Measurements from ENCODE around the gene SCFD2.
A peak's percentile ranks its signal among the peaks of the same experiment; 100 is the strongest.

The SCFD2 gene

GRCh38 chr4:52910115-52910514, 455.7 kb downstream of the SCFD2 start:
- no peak for DNase-seq

DNA sequence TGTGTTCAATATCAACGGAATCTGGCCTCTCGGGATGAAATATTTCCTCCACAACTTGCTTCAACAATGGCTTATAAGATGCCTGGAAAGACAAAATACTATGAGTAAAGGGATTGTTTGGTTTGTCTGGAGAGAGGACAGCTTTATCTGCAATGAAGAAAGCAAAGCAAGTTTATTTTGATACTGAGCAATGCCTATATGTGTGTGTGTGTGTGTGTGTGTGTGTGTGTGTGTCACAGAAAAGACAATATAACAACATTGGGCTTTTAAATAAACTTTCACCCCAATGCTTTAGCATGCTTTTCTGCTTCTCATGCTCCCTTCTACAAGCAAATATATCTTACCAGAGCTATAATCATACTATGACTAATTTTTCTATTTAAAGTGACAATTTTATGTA, 458.4 kb downstream of the SCFD2 start:
- DNase-seq, result no peak

GRCh38 chr4:52904421-52904820, 461.4 kb downstream of the SCFD2 start:
- no peak for DNase-seq

DNA sequence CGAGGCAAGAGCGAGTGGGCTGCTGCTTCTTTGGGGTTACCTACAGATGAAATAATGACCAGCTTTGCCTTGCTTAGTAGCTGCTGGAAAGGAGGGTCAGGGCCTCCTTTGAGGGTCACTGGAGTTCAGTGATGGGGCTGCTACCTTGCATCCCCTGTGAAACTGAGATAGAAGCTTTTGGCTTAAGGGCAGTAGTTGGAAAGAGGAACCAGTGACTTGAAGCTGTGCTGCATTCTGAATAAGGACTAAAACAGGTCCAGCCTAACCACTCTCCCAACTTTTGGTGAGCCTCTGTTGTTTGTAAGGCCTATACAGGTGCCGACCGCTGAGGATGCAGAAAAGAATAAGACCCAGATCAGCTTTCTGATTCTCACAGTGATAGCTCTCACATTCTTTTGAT, 462.6 kb downstream of the SCFD2 start:
- no peak for DNase-seq

- peak; percentile 41 for DNase-seq
These were observed 471.4 kb downstream of the SCFD2 start for GRCh38 chr4:52894443-52894842.

- DNase-seq, result no peak
These were observed 473.0 kb downstream of the SCFD2 start for GRCh38 chr4:52892880-52893279.

- DNase-seq, result no peak
These were observed 474.1 kb downstream of the SCFD2 start for GRCh38 chr4:52891743-52892142.

GRCh38 chr4:52890521-52890791, 475.4 kb downstream of the SCFD2 start:
- DNase-seq, result no peak

GRCh38 chr4:52889778-52890520, 475.9 kb downstream of the SCFD2 start:
- DNase-seq, result no peak

DNA sequence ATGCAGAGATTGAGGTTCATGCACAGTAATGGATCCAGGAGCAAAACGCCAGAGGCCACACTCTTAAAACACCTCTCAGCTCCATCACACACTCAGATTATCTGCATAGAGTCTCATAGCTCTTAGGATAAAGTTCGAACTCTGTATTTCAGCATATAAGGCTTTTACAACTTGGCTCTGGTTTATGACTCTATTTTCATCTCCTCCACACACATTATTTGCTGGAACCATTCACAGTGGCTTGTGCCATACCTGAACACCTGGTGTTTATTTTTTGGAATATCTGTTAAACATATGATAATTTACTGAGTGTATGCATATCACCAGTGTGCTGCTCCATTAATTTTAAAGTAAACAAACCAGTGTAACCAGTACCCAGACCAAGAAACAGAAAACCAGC, 476.5 kb downstream of the SCFD2 start:
- DNase-seq, result no peak

DNA sequence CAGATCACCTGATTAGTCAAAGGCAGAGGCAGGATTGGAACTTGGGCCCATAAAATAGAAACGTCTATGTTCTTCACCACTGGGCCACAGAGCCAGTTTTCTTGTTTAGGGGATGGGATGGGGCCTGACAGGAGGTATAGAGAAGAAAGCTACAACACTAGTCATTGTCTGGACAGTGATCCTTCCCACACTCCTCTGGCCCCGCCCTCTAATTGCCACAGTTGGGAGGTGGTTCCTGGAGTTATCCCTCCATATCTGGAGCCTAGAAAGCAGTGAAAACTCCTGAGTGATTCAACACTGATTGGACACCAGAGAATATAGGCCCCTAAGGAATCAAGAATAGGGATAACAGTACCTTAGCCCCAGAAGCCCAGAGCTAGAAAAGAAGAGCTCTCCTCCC, 480.9 kb downstream of the SCFD2 start:
- DNase-seq, result no peak

- no peak for DNase-seq
These were observed 481.9 kb downstream of the SCFD2 start for GRCh38 chr4:52883707-52884669.

DNA sequence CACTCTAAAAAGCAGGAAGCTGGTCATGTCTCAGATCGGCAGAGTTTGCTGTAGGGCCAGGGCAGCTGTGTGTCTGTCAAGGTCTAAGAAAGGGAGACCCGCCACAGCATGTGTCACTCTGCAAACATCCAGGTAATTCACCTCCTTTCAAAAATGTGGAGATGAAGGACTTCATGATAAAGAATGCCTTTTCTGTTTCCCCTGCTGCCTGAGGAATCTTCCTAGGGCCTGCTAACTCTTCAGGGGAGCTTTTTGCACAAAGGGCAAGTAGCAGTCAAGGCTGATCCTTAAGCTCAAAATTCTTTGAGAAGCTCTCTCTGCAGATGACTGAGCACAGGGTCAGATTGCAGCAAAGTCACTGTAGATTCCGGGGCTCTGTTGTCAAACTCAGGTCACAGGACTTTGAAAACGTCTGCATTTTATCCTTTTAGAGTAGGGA, 482.7 kb downstream of the SCFD2 start:
- DNase-seq, result no peak

- DNase-seq, result no peak
These were observed 484.9 kb downstream of the SCFD2 start for GRCh38 chr4:52880994-52881393.

- DNase-seq, result no peak
These were observed 486.4 kb downstream of the SCFD2 start for GRCh38 chr4:52879471-52879870.

DNA sequence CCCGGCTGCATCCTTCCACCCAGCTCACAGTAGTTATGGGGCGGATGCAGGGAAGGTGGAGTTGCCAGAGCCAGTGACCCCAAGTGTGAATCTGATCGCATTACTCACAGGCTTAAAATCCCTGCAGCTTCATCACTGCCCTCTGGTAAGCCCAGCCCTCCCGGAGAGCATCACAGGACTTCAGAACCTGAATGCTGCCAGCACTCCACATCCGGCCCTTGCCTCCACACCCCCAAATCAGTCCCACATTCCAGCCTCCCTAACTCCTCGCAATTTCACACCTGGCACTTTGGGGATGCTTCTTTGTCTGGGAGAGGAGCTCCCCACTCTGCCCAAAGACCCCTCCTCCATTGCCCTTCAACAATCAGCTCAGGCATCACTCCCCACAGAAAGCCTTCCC, 488.2 kb downstream of the SCFD2 start:
- no peak for DNase-seq

GRCh38 chr4:52877036-52877435, 488.8 kb downstream of the SCFD2 start:
- peak; percentile 63 for DNase-seq

DNA sequence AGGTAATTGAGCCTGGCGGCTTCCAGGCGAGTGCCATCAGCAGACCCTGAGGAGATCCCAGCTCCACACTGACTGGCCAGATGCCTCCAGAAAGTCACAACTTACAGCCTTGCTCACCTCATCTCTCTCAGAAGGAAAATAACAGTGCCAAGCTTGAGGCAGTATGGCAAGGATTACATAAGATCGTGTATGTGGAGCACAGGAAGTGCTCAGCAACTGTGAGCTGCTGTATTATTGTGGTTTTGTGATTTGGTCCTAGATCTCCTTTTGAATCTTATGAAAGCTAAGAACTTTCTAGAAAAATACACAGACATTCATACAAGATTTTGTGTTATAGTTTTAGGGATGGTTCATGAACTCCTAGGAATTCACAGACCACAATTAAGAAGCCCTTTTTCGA, 489.8 kb downstream of the SCFD2 start:
- DNase-seq, result peak; percentile 15

DNA sequence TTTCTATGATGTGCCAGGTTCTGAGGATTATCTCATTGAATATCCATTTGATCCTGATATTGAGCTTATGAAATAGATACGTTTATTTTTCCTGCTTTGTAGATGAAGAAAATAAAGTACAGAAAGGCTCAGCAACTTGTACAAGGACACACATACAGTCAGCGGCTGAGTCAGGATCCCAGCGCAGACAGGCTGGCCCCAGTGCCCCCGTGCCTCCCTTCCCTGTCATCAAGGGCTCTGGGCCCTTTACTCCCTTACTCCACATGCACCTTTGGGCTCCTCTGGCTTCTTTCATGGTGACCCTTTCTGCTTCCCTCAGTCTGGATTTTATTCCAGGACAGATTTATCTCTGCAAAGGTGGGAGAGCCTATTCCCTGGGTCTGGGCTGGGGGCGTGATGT, 490.9 kb downstream of the SCFD2 start:
- no peak for DNase-seq

GRCh38 chr4:52873861-52874343, 492.0 kb downstream of the SCFD2 start:
- DNase-seq, result peak; percentile 39

DNA sequence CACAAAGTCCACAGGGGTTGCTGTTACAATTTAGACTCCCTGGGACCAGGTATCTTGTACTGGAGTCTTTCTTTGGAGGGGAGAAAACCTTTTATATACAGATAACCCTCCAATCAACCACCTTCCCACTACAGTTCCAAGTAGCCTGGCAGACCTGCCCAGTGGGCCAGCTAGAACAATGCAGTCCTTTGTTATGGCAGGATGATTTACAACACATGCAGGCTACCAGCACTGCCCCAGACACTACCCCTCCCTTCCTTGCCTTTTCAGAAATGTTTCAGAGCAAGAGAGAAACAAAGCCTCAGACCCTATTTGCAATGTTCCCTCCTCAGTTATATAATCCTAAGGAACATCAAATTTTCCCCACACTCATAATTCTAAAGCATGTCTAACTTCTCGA, 492.7 kb downstream of the SCFD2 start:
- DNase-seq, result no peak

DNA sequence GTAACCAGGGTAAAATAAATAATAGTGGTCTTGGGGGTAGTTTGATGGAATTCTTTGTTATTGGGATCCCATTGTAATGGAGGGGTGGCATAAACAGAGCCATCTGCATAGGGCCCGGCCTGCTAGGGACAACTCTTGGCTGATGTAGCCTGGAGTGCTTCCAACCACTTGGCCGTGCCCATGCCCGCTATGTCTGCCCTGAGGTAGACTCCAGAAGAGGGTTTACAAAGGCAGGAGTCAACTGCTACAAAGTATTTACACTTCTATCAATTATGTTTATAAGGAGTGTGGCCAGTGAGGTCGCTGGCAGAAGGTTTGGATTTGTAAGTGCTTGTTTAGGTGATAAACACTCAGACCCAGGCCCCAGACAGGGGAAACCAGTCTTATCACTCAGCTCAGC, 495.6 kb downstream of the SCFD2 start:
- DNase-seq, result no peak

DNA sequence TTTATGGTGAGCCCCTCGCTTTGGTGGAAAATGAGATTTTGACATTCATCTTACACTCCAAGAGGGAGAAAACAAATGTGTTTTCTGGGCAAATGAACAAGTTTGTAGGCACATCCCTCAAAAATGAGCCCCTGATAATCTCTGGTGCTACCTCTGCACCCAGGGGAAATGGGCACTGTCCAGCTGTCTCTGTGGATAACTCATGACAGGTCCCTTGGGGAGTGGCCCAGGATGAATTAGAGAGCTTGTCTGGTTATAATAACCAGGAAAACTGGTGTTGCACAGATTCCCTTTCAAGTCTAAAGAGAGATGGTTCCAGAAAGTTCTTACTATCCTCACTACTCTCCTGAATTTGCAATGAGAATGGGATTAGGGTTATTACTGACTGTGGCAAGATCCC, 496.2 kb downstream of the SCFD2 start:
- peak; percentile 25 for DNase-seq

- peak; percentile 93 for DNase-seq
These were observed 496.7 kb downstream of the SCFD2 start for GRCh38 chr4:52869196-52869595.

All from right hindlimb (tissue), 1 donor.